ES-I3 (cell line): ENCODE measurements around the gene PDGFB.

Experiments
- H3K36me3 ChIP-seq: 2 replicates; pipeline ENCODE4 v1.6.1; 2013; ENCODE audit warnings: mild to moderate bottlenecking, low read length, control low read depth, moderate library complexity; ENCODE audit not compliant: insufficient read depth
- H3K4me1 ChIP-seq: 2 replicates; pipeline ENCODE4 v1.6.1; 2013; ENCODE audit warnings: mild to moderate bottlenecking, control low read depth, low read length; ENCODE audit not compliant: insufficient read depth
- H3K9ac ChIP-seq: 2 replicates; pipeline ENCODE4 v1.6.1; 2013; ENCODE audit warnings: low read depth, mild to moderate bottlenecking, low read length, moderate library complexity
- H3K9me3 ChIP-seq: 2 replicates; pipeline ENCODE4 v1.6.1; 2013; ENCODE audit warnings: mild to moderate bottlenecking, low read length, moderate library complexity; ENCODE audit not compliant: control insufficient read depth, insufficient read depth

The PDGFB gene

DNA sequence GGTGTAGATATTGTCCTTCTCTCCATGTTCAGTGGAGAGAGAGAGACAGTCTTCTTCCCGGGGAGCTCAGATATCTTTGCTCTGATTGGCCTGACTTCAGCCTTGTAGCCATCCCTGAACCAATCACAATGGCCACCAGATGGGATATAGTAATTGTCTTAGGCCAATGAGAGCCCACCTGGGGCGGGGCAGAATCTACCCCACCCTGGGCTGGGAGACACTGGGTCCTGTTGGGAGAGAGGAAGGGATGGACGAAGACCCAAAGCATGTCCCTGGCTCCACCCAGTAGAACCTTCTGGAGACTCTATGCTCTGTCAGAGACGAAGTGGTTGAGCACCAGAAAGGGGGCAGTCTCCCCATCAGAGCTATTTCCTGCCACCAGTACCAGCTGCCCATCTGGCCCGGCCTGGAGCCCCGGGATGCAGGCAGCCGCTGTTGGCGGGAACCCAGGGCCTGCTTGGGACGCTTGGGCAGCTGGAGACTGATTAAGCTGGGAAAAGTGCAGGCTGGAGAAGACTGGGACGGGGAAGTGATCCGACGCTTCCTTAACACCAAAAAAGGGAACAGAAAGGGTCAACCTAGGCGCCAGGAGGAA, 60.7 kb downstream of the PDGFB start:
- no peaks in the 10 kb centered on the region; the same call in 1 of the 2 replicates for H3K36me3 ChIP-seq
- H3K9me3 ChIP-seq, result peaks cover 7% of the 10 kb centered on the region
- no peak overlapping the region; the same call in 1 of the 2 replicates for H3K9ac ChIP-seq
- peaks cover 31% of the 10 kb centered on the region; the same call in 1 of the 2 replicates for H3K4me1 ChIP-seq

DNA sequence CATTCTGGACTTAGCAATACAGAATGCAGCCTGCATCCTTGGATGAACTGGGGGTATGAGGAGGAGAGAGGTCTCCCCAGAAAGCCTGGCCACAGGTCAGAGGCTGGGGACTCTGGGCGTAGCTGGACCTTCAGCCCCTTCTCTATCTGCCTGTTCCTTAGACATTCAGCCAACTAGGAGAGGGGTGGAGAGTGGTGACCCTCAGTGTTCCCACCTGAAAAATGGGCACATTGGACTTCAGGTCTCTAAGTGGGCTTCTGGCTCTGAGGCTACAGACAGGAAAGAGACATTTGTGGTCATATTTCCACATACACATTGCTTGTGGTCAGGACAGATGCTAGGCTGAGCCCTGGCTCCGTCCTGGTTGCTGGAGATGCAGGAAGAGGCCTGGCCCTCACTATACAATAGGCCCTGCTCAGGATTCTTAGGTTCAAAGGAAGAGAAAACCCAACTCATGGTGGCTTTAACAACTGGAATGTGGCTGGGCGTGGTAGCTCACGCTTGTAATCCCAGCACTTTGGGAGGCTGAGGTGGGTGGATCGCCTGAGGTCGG, 62.2 kb downstream of the PDGFB start:
- Histone ChIP-seq H3K4me1 (peaks cover 41% of the 10 kb centered on the region), H3K36me3 (no peaks in the 10 kb centered on the region; the same call in 1 of the 2 replicates), H3K9me3 (peaks cover 7% of the 10 kb centered on the region), H3K9ac (no peak overlapping the region)

DNA sequence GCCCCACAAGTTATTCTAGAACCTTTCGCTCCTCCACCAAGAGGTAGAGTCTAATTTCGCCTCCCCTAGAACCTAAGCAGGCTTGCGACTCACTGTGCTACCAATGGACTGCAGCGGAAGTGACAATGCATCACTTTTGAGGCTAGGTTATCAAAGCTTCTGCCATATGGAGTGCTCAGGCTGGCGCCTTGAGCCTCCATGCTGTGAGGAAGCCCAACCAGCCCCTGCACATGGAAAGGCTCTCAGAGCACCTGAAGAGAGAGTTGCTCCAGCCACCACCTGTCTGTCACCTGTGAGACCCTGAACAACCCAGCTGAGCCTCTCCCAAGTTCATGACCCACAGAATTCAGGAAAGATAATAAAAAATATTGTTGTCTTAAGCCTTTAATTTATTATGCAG, 63.0 kb downstream of the PDGFB start:
- H3K9ac ChIP-seq, result no peak overlapping the region
- H3K36me3 ChIP-seq, result no peaks in the 10 kb centered on the region; the same call in 1 of the 2 replicates
- peaks cover 6% of the 10 kb centered on the region for H3K9me3 ChIP-seq
- peaks cover 47% of the 10 kb centered on the region for H3K4me1 ChIP-seq

DNA sequence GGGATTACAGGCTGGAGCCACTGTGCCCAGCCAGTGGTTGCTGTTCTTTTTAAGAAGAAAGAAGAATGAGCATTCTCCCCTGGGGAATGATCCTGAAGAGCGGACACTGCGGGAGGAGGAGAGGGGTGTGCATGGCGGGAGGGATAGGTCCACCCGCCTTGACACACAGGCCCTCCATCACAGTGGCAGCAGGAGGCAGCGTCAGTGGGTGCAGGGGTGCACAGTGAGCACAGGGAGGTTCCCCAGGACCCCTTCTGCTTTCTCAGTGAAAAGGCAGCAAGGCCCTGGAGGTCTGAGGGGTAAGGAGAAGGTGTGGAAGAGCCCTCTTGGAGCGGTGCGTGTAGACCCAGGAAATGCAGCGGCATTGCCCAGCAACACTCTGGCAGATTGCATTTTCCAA, 63.4 kb downstream of the PDGFB start:
- peaks cover 2% of the 10 kb centered on the region; the same call in 1 of the 2 replicates for H3K9me3 ChIP-seq
- H3K9ac ChIP-seq, result no peak overlapping the region
- H3K36me3 ChIP-seq, result no peaks in the 10 kb centered on the region; the same call in 1 of the 2 replicates
- peaks cover 51% of the 10 kb centered on the region for H3K4me1 ChIP-seq

DNA sequence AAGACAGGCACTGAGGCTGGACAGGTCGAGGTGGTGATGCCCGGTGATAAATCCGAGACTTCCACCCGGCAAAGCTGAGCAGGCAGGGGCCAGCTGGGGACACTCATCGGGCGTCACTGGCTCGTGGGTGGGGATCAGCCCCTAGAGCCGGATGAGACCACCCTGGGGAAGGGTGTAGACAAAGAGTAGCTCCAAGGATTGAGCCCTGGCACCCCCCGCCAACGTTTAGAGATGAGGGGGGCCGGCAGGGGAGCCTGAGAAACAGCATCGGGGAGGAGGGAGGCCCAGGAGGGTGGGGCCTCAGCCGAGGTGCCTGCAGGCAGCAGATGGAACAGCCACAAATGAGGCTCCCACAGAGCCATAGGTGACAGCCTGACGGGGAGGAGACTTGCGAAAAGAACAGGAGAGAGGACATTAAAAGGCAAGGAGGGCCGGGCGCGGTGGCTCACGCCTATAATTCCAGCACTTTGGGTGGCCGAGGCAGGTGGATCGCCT, 64.9 kb downstream of the PDGFB start:
- Histone ChIP-seq H3K9me3 (no peaks in the 10 kb centered on the region), H3K9ac (no peak overlapping the region), H3K36me3 (no peaks in the 10 kb centered on the region), H3K4me1 (peaks cover 62% of the 10 kb centered on the region)

DNA sequence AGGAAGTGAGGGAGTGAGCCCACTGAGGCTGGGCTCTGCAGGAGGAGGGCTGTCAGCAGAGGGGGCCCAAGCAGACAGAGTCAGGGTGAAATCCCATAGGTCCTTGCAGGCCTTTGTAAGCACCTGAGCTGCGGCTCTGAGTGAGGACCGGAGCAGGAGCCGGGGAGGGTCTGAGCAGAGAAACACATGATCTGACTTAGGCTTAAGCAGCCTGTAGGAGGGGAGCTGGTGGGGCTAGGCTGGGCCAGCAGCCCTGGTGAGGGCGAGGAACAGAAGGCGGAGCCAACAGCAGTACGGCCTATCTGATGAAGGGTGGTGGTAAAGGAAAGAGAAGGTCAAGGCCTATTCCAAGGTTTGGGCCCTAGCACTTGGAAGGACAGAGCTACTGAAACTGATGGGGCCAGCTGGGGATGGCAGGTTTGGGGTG, 65.4 kb downstream of the PDGFB start:
- peaks cover 59% of the 10 kb centered on the region for H3K4me1 ChIP-seq

DNA sequence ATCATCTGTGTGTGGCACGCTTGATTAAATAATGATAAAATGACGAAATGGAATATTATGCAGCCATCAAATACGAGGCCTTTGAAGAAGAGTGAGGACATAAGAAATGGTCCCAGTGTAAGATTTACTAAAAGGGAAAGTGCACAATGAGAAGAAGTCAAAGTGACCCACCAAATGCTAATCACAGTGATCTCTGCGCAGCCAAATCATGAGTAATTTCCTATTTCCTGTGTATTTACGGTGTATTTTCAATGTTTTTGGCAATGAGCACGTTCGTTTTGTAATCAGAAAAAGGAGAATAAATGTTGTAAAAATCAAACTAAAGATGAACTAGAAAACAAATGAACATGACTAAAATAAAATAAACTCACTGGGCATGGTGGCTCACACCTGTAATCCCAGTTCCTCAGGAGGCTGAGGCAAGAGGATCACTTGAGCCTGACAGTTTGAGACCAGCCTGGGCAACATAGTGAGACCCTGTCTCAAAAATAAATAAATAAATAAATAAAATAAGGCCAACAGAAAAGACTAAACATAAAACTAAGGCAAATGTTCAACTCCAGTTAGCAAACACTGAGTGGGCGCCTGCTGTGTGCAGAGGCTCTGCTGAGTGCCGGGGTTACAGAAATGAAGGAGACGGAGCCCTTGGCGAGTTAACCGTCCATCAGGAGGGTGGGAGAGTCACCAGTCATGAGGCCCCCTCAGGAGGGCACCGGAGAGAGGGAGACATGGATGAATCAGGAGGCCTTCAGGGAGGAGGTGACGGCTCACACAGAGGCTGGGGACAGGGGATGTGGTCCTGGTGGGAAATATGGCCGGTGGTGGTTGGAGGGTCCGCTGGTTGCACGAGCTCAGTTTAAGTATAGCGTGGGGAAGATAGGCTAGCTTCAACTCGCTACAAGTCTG, 66.3 kb downstream of the PDGFB start:
- H3K9me3 ChIP-seq, result no peaks in the 10 kb centered on the region
- no peaks in the 10 kb centered on the region for H3K36me3 ChIP-seq
- no peak overlapping the region for H3K9ac ChIP-seq
- peaks cover 62% of the 10 kb centered on the region for H3K4me1 ChIP-seq

More for the DNA sequence above, 65.4 kb downstream of the PDGFB start:
- no peak overlapping the region for H3K9ac ChIP-seq
- no peaks in the 10 kb centered on the region for H3K36me3 ChIP-seq
- no peaks in the 10 kb centered on the region for H3K9me3 ChIP-seq

DNA sequence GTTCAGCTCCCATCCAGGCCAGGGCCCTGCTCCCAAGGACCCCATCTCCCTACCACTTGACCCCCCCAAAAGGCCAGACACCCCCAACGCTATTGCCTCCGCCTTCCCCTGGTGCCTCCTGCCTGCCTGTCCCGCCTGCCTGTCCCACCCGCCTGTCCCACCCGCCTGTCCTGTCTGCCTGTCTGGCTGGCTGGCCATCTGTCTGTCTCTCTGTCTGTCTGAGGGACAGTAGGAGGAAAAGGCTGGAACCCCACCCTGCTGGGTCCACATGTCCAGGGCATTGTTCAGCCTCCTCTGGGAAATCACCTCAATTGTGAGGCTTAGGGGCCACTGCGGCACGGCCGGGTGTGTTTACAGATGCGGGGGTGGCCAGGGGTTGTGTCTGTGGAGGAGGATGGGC, 67.0 kb downstream of the PDGFB start:
- Histone ChIP-seq H3K4me1 (peaks cover 69% of the 10 kb centered on the region), H3K9ac (no peak overlapping the region), H3K9me3 (no peaks in the 10 kb centered on the region), H3K36me3 (no peaks in the 10 kb centered on the region)

DNA sequence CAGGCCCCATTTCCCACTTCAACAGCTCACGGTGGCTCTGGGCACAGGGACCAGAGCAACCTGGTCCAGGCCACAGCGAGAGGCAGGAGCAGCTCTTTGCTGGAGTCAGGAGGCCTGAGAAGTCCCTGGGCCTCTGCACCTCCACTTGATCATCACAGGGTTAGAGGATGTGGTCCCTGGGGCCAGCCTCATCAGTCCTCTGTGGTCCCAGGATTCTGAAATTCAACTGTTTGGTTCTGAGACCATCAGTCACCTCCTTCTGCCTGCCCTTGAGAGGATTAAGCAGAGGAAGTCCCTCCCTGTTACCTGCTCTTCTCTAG, 67.4 kb downstream of the PDGFB start:
- no peaks in the 10 kb centered on the region for H3K9me3 ChIP-seq
- H3K36me3 ChIP-seq, result no peaks in the 10 kb centered on the region
- no peak overlapping the region for H3K9ac ChIP-seq
- peaks cover 70% of the 10 kb centered on the region for H3K4me1 ChIP-seq

DNA sequence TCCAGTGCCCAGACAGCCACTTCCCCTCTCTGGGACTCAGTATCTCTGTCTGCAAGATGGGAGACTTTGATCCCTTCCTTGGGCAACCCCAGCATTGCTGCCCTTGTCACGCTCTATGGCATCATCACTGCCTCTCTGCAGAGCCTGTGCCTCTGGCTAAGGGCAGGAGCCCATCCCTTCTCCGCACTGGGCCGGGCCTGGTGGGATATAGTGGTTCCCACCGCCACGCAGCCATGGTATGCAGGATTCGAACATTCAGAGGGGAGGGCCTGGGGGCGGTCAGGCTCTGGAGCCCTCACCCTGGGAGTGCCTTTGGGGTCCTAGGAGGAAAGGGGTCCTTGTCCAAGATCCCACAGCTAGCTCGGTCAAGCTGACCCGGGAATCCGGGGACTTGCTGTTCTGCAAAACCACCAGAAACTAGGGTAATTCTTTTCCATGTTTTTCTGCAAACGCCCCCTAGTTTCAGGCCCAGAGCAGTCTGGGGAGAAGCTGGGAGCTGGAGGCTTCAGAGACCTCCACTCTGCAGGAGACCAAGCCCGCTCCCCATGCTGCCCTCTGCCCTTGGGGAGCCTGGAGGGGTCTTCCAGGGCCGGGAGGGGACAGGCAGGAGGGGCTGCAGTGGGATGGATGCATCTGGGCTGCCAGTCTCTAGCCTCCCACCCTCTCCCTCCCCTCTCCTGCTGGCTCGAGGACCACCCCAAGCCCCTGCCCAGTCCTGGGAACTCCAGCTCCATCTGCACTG, 67.9 kb downstream of the PDGFB start:
- Histone ChIP-seq H3K36me3 (no peaks in the 10 kb centered on the region), H3K9me3 (no peaks in the 10 kb centered on the region), H3K9ac (peak overlapping the region; percentile 5; the same call in 1 of the 2 replicates), H3K4me1 (peaks cover 75% of the 10 kb centered on the region)

DNA sequence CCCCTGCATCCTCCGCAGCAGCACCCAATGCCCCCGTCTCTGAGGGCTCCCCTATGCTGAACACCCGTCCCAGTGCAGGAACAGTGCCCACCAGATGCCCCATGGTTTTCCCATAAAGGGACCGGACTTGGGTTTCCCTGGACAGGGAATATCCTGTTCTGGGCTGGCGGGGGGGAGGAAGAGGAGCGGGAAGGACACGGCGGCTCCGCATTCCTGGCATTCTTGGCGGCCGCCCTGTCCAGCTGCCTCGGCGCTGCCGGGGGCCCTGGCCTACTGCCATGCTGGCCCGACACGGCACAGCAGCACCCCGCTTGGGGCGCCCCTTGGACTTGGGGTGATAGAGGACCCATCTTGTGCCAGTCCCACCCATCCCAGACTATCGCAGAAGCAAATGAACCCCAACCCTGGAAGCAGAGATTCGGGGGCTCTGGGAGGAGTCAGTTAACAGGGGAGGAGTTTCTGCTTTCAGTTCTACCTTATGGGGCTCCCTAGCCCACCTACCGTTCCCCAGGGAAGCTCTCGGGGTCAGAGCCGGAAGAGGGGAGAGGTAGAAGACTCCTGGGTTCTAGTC, 68.6 kb downstream of the PDGFB start:
- peaks cover 81% of the 10 kb centered on the region for H3K4me1 ChIP-seq
- peak overlapping the region; percentile 5; the same call in 1 of the 2 replicates for H3K9ac ChIP-seq
- no peaks in the 10 kb centered on the region for H3K36me3 ChIP-seq
- no peaks in the 10 kb centered on the region for H3K9me3 ChIP-seq

DNA sequence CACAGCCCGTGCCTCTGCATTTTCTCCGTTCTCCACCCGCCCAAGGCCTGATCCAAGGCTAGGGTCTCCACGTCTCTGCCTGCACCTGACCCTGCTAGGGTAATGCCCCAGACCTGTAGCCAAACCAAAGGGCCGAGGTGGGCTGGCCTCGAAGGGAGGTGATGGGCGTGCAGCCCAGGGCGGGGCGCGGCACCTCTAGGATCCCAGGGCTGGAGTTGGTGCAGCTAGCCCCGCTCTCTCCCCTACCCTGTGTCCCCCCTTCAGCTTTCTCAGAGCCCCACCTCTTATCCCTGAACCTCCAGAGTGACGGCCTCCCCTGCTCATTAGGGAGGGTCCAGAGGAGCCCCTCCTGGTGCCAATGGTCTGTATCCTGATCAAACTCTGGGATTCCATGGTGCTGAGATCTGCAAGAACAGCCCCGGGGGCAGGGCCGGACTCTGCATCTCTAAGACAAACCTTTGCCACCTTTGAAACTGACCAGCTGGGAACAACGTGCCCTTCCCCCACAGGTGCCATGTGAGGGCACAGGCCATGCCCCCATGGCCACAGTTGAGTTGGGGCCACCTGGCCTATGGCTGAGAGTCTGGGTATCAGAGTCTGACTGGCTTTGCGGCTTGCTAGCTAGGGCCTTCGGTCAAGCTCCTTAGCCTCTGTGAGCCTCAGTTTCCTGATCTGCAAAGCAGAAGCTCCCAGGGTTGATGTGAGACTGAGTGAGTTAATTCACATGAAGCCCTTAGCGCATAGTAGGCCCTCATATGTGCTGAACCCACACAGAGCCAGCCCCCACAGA, 69.2 kb downstream of the PDGFB start:
- Histone ChIP-seq H3K9ac (no peak overlapping the region), H3K36me3 (no peaks in the 10 kb centered on the region), H3K4me1 (peaks cover 80% of the 10 kb centered on the region), H3K9me3 (no peaks in the 10 kb centered on the region)
